Activated CD4-positive, alpha-beta memory T cell treated with anti-CD3 and anti-CD28 coated beads for 36 hours (primary cell): ENCODE measurements around the gene WWC2. TPM values are rescaled to one million over a fixed set of nuclear protein-coding genes. Genes with fewer than 3 reads are reported as not detected.

Experiments used
- CTCF ChIA-PET: fragments of 350-600 bp; sonication (Branson Sonifier 250); formaldehyde crosslinking; loops from one replicate; lab custom pipeline; 2021; ENCODE audit warnings: antibody characterized with exemption, inconsistent platforms; lab: Charles Lee
- POLR2A ChIA-PET: fragments of 350-600 bp; sonication (Branson Sonifier 250); formaldehyde crosslinking; loops from one replicate; lab custom pipeline; 2021; ENCODE audit warnings: antibody characterized with exemption; lab: Charles Lee
- DNase-seq: peaks from one replicate; pipeline ENCODE4 v3.0.0-alpha.2; 2020
- H3K27ac Mint-ChIP-seq: one replicate; pipeline ENCODE4 v1.8.0; 2021; ENCODE audit warnings: mixed read lengths
- H3K27me3 Mint-ChIP-seq: one replicate; pipeline ENCODE4 v1.8.0; 2021; ENCODE audit warnings: mixed read lengths
- H3K36me3 Mint-ChIP-seq: one replicate; pipeline ENCODE4 v1.8.0; 2021; ENCODE audit warnings: mixed read lengths
- H3K4me1 Mint-ChIP-seq: one replicate; pipeline ENCODE4 v1.8.0; 2021; ENCODE audit warnings: low read depth, mixed read lengths
- H3K4me3 Mint-ChIP-seq: one replicate; pipeline ENCODE4 v1.8.0; 2021; ENCODE audit warnings: mild to moderate bottlenecking, mixed read lengths
- H3K9me3 Mint-ChIP-seq: one replicate; pipeline ENCODE4 v1.8.0; 2021; ENCODE audit warnings: mixed read lengths
- intact Hi-C: fragments of 100-400 bp; cut with micrococcal nuclease; formaldehyde crosslinking; loops from one replicate; pipeline ENCODE4 v1.15.1; 2023
- total RNA-seq, 2 experiments: library from RNA; stranded (reverse); gene quantifications; one replicate each; pipeline ENCODE4 v1.2.3, GENCODE V29; 2021

Gene WWC2
- total RNA-seq, 2 experiments from 2014 or later, result 3.6 to 5.4 TPM

- no peak overlapping the region for H3K27ac Mint-ChIP-seq
- no peak for DNase-seq
- intact Hi-C loops, result loop anchor here (2.0 kb wide), 1 partner anchor 23 kb away; no protein-coding TSS in a partner anchor
- no peaks in the 10 kb centered on the region for H3K36me3 Mint-ChIP-seq
- H3K4me1 Mint-ChIP-seq, result peaks cover 8% of the 10 kb centered on the region
- H3K4me3 Mint-ChIP-seq, result no peak overlapping the region
- ChIA-PET CTCF (no interaction called here), POLR2A (no interaction called here)
- no peaks in the 10 kb centered on the region for H3K9me3 Mint-ChIP-seq
- no peaks in the 10 kb centered on the region for H3K27me3 Mint-ChIP-seq
Measured at GRCh38 chr4:183161630-183162029, 62.6 kb downstream of the WWC2 start.

DNA sequence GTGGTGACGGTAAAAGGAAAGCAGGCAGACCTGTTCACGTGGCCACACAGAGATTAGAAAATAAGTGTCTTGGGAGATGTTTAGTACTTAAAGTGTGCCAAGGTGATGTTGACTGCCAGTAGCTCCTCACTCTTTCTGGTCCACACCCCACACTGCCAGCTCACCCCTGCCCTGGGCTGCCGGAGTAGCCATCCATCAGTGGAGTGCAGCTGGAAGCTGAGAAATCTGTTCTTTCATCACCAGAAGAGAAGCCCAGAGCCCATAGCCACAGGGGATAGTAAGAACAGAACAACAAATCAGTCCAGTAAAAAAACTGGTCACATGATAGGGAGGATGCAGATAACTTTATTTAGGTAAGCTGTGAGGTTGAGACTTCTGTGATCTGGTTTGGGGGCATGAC, 64.1 kb downstream of the WWC2 start:
- CTCF ChIA-PET, result interaction anchor here (1.2 kb wide), 1 partner anchor 16 kb away, joined by 4 read pairs; no protein-coding TSS in a partner anchor
- peaks cover 8% of the 10 kb centered on the region for H3K4me1 Mint-ChIP-seq
- H3K27ac Mint-ChIP-seq, result no peak overlapping the region

DNA sequence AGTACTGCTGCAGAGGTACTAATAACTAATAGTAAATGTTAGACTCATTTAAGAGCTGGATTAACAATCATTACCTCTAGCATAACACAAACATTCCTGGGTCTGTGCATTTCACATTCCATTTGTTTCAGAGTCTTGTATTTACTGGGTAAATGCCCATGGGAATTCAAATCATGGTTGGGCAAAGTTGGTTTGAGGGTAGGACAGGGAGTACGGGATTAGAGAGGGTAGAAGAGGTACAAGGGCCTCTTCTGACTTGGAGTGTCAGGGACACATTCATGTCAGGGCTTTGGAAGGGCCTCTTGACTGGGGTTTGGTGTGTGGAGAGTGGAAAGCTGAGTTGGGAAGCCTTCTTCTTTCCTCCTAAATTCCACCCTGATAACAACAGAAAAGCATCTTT, 65.9 kb downstream of the WWC2 start:
- H3K4me3 Mint-ChIP-seq, result no peak overlapping the region
- peaks cover 3% of the 10 kb centered on the region for H3K4me1 Mint-ChIP-seq
- intact Hi-C loops, result no loop called here
- no peak for DNase-seq
- POLR2A ChIA-PET, result no interaction called here
- peaks cover 3% of the 10 kb centered on the region for H3K27me3 Mint-ChIP-seq
- CTCF ChIA-PET, result no interaction called here
- no peaks in the 10 kb centered on the region for H3K9me3 Mint-ChIP-seq
- H3K36me3 Mint-ChIP-seq, result no peaks in the 10 kb centered on the region
- no peak overlapping the region for H3K27ac Mint-ChIP-seq

More for the DNA sequence above, 64.1 kb downstream of the WWC2 start:
- Mint-ChIP-seq H3K4me3 (no peak overlapping the region), H3K27me3 (peaks cover 3% of the 10 kb centered on the region), H3K36me3 (no peaks in the 10 kb centered on the region), H3K9me3 (no peaks in the 10 kb centered on the region)
- POLR2A ChIA-PET, result no interaction called here
- intact Hi-C loops, result no loop called here
- no peak for DNase-seq

- Mint-ChIP-seq H3K36me3 (no peaks in the 10 kb centered on the region), H3K4me1 (peaks cover 3% of the 10 kb centered on the region), H3K27me3 (peaks cover 3% of the 10 kb centered on the region), H3K4me3 (no peak overlapping the region), H3K27ac (no peak overlapping the region), H3K9me3 (no peaks in the 10 kb centered on the region)
- no peak for DNase-seq
- POLR2A ChIA-PET, result no interaction called here
- intact Hi-C loops, result no loop called here
- CTCF ChIA-PET, result no interaction called here
Measured at GRCh38 chr4:183165376-183165775, 66.3 kb downstream of the WWC2 start.

GRCh38 chr4:183170894-183171293, 71.8 kb downstream of the WWC2 start:
- ChIA-PET CTCF (interaction anchor here (0.7 kb wide), 1 partner anchor 36 kb away, joined by 4 read pairs; no protein-coding TSS in a partner anchor), POLR2A (no interaction called here)
- DNase-seq, result no peak
- H3K9me3 Mint-ChIP-seq, result no peaks in the 10 kb centered on the region
- H3K27ac Mint-ChIP-seq, result no peak overlapping the region
- no peak overlapping the region for H3K4me3 Mint-ChIP-seq
- intact Hi-C loops, result no loop called here
- H3K4me1 Mint-ChIP-seq, result peaks cover 4% of the 10 kb centered on the region
- H3K36me3 Mint-ChIP-seq, result no peaks in the 10 kb centered on the region
- peaks cover 3% of the 10 kb centered on the region for H3K27me3 Mint-ChIP-seq

- intact Hi-C loops, result no loop called here
- CTCF ChIA-PET, result no interaction called here
- POLR2A ChIA-PET, result no interaction called here
- H3K9me3 Mint-ChIP-seq, result no peaks in the 10 kb centered on the region
- no peak overlapping the region for H3K4me3 Mint-ChIP-seq
- H3K4me1 Mint-ChIP-seq, result peaks cover 4% of the 10 kb centered on the region
- H3K27me3 Mint-ChIP-seq, result peaks cover 6% of the 10 kb centered on the region
- H3K36me3 Mint-ChIP-seq, result no peaks in the 10 kb centered on the region
- H3K27ac Mint-ChIP-seq, result no peak overlapping the region
- DNase-seq, result no peak
Measured at GRCh38 chr4:183171484-183172267, 72.6 kb downstream of the WWC2 start.

GRCh38 chr4:183172881-183173280, 73.8 kb downstream of the WWC2 start:
- Mint-ChIP-seq H3K27me3 (peaks cover 3% of the 10 kb centered on the region), H3K4me1 (peaks cover 4% of the 10 kb centered on the region), H3K4me3 (no peak overlapping the region), H3K9me3 (no peaks in the 10 kb centered on the region), H3K36me3 (no peaks in the 10 kb centered on the region), H3K27ac (no peak overlapping the region)
- intact Hi-C loops, result no loop called here
- DNase-seq, result no peak
- ChIA-PET POLR2A (no interaction called here), CTCF (no interaction called here)

GRCh38 chr4:183173580-183174526, 74.8 kb downstream of the WWC2 start:
- Mint-ChIP-seq H3K4me3 (no peak overlapping the region), H3K27ac (no peak overlapping the region), H3K36me3 (no peaks in the 10 kb centered on the region), H3K27me3 (peaks cover 3% of the 10 kb centered on the region), H3K9me3 (no peaks in the 10 kb centered on the region), H3K4me1 (peaks cover 4% of the 10 kb centered on the region)
- ChIA-PET CTCF (no interaction called here), POLR2A (no interaction called here)
- intact Hi-C loops, result no loop called here
- DNase-seq, result no peak

GRCh38 chr4:183175631-183176232, 76.7 kb downstream of the WWC2 start:
- H3K27me3 Mint-ChIP-seq, result peaks cover 9% of the 10 kb centered on the region
- H3K9me3 Mint-ChIP-seq, result no peaks in the 10 kb centered on the region
- no peaks in the 10 kb centered on the region for H3K36me3 Mint-ChIP-seq
- peaks cover 6% of the 10 kb centered on the region for H3K4me1 Mint-ChIP-seq
- no peak overlapping the region for H3K4me3 Mint-ChIP-seq
- no peak for DNase-seq
- ChIA-PET CTCF (interaction anchor here (1.0 kb wide), 1 partner anchor 102 kb away, joined by 3 read pairs; no protein-coding TSS in a partner anchor), POLR2A (no interaction called here)
- intact Hi-C loops, result no loop called here
- H3K27ac Mint-ChIP-seq, result no peak overlapping the region

DNA sequence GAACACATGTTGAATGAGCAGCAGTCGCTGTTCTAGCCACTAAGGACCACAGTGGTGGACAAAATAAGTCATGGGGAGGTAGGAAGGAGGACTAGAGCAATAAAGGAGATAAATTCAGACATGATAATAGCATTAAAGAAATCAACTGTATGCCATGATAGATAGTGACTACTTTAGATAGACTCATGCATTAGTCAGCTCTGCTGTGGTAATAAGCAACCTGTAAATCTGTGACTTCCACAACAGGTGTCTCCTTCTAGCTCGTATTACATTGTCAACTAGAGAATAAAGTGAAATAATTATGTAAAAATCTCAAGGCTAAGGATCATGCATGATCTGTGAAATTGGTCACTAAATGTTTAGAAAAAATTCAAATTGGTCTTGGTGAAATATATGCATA, 77.9 kb downstream of the WWC2 start:
- H3K9me3 Mint-ChIP-seq, result no peaks in the 10 kb centered on the region
- no peak overlapping the region for H3K27ac Mint-ChIP-seq
- intact Hi-C loops, result no loop called here
- ChIA-PET POLR2A (no interaction called here), CTCF (interaction anchor here (0.9 kb wide), 1 partner anchor 9 kb away, joined by 4 read pairs; no protein-coding TSS in a partner anchor)
- peaks cover 11% of the 10 kb centered on the region for H3K27me3 Mint-ChIP-seq
- H3K36me3 Mint-ChIP-seq, result no peaks in the 10 kb centered on the region
- DNase-seq, result no peak
- no peak overlapping the region for H3K4me3 Mint-ChIP-seq
- peaks cover 5% of the 10 kb centered on the region for H3K4me1 Mint-ChIP-seq

GRCh38 chr4:183178201-183178600, 79.1 kb downstream of the WWC2 start:
- peaks cover 3% of the 10 kb centered on the region for H3K4me1 Mint-ChIP-seq
- H3K27me3 Mint-ChIP-seq, result peaks cover 16% of the 10 kb centered on the region
- ChIA-PET CTCF (interaction anchor here (0.8 to 0.9 kb wide), 4 partner anchors 10 to 241 kb away, joined by 3 to 4 read pairs (median 3); no protein-coding TSS in a partner anchor), POLR2A (no interaction called here)
- H3K36me3 Mint-ChIP-seq, result no peaks in the 10 kb centered on the region
- H3K4me3 Mint-ChIP-seq, result no peak overlapping the region
- H3K27ac Mint-ChIP-seq, result no peak overlapping the region
- intact Hi-C loops, result no loop called here
- DNase-seq, result no peak
- no peaks in the 10 kb centered on the region for H3K9me3 Mint-ChIP-seq

DNA sequence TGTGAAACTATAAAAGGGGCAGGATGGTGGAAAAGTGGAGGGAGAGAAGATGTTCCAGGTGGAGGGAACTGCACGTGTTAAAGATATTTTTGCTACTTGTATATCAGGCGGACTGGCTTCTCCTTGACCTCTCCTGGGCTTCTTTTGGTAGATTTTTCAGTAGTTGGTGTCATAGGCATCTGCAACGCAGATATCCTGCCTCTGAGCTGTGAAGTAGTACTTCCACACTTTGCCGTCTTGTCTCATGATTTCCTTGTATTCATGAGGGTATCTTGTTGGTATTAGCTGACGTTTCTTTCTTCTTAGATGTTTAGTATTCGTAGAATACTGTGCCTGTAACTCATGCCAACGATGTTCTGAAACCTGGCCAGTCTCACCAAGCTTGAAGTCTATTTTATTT, 81.0 kb downstream of the WWC2 start:
- peaks cover 16% of the 10 kb centered on the region for H3K4me1 Mint-ChIP-seq
- intact Hi-C loops, result loop anchor here (5.0 kb wide), 1 partner anchor 263 kb away; the partner anchor contains the start of gene DCTD
- H3K27ac Mint-ChIP-seq, result no peak overlapping the region
- no peaks in the 10 kb centered on the region for H3K36me3 Mint-ChIP-seq
- no peak overlapping the region for H3K4me3 Mint-ChIP-seq
- DNase-seq, result no peak
- H3K9me3 Mint-ChIP-seq, result peaks cover 6% of the 10 kb centered on the region
- CTCF ChIA-PET, result no interaction called here
- peaks cover 20% of the 10 kb centered on the region for H3K27me3 Mint-ChIP-seq
- POLR2A ChIA-PET, result no interaction called here
